DMS114 treated with DMSO at 0.1 percent for 48 hours (cell line): ENCODE measurements around the gene VPS13C.
A peak's percentile ranks its signal among the peaks of the same experiment; 100 is the strongest.
"Not testable (repeated sequence)": the region's sequence is repeated elsewhere in the genome, so short reads cannot be mapped to it uniquely, and the experiment has no call there.

Experiments
- DNase-seq: peaks from one replicate; lab custom pipeline; 2025; ENCODE audit not compliant: unreplicated experiment; lab: John Stamatoyannopoulos, UW

The VPS13C gene

DNA sequence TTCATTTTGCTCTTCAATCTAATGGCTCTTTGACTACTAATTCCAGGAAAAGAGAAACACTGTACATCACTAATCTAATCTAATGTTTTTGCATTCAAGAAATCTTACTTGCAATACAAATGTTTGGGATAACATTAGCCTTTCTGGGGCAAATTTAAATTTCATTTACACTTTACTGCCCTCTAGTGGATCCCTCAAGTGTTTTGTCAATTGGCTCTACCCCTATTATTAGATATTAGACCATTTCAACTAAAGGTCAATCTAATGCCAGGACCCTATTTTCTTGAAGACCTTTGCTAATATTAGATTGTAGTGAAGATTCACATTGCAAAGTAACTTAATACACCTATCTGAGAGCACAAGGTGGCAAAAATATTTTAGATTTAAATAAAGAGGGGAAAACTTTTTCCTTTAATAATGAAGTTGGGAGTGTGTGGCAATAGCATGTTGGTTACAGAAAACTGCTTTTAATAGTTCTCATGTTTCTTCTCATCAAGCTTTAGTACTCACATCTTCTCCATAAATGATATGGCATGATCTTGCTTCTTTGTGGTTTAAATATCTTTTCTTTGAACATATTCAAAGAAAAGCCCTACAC, 11.6 kb upstream of the VPS13C start:
- peak; percentile 42 for DNase-seq

DNA sequence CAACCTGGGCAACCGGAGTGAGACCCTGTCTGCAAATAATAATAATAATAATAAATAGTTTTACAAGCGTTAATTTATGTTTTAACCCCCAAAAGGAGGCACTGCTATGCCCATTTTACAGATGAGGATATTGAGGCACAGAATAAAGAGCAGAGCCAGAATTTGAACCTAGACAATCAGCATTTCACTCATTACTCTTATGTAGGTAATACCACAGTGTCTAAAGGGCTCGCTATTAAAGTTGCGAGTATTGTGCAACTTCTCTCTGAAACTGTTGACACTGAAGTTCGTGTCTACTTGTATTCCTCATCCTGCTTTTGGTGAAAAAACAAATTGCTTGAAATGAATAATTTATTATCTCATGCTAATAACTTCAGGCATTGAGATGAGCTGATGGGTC, 9.3 kb upstream of the VPS13C start:
- no peak for DNase-seq

DNA sequence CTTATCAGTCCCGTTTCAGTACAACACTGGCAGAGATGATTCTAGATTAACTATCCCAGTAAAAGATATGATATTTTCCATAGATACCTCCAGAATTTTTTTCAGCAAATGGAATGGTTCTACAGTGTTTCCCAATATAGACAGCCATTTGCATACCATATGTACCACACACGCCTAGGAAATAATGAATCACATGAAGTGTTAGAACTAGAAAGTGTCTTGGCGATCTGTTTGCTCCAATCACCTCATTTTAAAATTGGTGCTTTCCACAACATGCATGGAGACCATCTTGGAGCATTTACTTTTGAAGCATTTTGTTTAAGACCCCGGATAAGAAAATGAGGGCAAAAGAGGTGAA, 8.5 kb upstream of the VPS13C start:
- peak; percentile 44 for DNase-seq

DNA sequence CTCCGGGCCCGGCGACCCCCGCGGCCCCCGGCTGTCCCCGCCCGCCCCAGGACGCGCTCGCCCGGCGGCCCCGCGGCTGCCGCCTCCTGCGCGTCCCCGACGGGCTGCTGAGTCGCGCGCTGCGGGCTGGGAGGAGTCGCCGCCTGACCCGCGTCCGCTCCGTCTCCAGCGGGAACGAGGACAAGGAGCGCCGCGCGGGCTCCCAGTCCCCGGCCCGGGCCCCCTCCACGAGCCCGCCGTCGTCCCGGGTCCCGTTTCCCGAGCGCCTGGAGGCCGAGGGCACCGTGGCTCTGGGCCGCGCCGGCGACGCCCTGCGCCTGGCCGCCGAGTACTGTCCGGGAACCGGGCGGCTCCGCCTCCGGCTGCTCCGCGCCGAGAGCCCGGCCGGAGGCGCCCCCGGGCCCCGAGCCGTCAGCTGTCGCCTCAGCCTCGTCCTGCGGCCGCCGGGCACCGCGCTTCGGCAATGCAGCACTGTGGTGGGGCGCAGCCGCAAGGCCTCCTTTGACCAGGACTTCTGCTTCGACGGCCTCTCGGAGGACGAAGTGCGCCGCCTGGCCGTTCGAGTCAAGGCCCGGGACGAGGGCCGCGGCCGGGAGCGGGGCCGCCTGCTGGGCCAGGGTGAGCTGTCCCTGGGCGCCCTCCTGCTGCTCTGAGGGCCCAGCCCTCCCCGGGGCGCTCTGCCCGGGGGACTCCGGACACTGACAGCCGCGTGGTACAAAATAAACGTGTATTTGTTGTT, 8.0 kb upstream of the VPS13C start:
- peak; percentile 44 for DNase-seq

DNA sequence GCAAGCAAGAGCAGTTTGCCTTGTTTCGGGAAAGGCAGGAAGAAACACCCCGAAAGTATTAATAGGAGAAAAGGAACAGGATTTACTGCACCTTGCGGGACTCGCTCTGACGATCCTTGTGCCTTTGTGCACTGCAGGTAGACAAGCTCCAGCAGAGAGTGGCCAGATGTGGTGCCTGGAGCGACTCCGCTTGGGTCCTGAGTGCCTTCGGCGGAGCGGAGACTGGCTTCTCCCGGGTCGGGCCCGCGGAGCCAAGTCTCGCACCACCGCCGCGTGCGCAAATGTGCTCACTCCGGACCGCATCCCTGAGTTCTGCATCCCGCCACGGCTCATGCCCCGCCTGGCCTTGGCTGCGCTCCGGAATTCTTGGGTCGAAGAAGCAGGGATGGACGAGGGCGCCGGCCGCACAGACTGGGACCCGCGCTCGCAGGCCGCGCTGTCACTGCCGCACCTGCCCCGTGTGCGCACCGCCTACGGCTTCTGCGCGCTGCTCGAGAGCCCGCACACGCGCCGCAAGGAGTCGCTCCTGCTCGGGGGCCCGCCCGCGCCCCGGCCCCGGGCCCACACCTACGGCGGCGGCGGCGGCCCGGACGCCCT, 7.3 kb upstream of the VPS13C start:
- no peak for DNase-seq

DNA sequence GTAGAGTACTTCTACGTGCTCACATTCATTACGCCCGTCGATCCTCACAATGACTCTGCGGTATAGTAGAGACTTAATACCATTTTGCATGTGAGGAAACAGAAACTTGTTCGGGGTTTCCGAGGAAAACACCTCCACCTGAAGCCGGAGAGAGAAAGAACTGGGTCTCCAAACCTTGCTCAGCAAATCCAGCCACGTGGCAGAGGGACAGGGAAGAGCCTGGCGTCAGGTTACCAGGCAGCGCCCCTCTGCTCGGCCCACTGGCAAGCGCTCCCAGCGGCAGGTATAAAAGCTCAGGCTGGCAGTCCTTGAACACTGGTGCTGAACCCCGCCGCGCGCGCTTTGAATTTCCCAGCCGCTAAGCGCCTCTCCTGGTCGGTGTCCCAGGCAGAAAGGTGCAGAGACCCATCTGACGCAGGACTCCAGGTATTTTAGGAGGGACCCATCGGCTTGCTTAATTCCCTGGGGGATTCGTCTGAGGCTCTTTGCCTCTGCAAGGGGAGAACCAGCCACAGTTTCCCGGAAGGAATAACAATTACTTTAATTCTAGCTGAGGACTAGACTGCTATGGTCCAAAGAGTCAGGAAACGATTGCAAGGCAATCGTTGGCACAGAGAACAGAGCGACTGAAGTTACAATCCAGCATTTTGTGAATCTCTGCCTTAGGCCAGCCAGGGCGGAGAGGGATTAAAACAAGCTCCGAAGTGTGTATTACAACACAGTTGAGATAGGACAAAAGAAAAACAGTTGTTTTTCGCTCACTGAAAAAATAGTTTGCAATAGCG, 6.6 kb upstream of the VPS13C start, which contains the start of gene C2CD4A:
TSS of gene C2CD4A (plus strand) at position 315 of the 785 bp plus-strand sequence. CDS start 637 bp downstream, outside the sequence.
- DNase-seq = no peak

DNA sequence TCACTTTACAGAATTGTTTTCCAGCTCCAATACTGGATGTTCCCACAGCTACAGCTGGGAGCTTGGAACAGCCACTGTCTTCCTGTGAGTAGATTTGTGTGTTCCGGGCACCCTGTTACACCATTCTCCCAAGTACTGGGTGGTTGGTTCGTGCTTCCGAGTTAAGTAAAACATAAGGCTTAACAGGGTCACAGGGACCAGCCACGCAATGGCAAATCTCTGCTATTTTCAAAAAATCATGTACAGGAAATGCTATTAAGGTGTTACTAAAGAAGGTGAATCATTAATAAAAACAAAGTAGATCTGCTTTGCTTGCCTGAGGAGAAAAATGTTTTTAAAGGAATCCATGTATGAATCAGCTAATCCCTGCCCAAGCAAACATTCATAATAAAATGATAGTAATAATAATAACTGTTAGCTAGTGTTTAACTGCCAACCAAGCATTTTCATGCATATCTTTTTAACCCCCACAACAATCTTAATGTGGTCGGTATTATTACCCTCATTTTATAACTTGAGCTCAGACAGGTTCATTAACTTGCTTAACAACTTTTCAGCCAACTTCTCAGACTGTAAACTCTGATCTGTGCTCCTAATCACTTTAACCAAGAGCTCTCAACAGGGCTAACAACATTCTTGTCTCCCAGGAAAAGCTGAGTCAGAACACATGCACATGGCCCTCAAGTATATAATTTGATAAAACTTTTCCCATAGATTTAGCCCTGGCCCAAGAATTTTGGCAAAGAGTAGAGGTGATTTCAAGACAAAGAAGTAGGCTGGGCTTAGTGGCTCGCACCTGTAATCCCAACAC, 3.8 kb upstream of the VPS13C start:
- no peak for DNase-seq

DNA sequence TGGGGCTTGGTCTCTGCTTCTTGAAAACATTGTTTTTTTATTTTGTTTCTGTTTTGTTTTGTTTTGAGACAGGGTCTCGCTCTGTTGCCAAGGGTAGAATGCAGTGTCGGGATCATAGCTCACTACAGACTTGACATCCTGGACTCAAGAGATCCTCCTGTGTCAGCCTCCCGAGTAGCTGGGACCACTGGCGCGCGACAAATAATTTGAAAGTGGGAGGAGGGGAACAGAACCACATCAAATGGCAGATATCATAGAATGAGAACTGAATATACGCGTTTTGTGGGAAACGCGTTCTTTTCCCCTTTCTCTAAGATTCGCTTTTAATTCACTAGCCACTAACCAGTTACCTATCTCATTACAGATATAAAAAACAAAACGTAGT, 641 bp upstream of the VPS13C start:
- no peak for DNase-seq

DNA sequence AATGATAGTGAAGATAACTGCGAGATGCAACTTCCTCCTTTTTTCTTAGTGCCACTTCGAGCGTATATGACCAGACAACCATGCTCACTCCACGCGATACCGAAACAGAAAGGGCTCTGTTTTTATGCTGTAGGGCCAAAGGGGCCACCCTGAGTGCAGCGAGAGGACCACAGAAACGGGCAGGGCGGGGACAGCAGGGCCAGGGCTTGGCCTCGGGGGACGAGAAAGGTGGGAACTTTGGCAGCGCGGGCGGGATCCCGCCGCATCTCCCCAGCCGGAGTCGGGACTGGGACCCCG, 483 bp downstream of the VPS13C start:
- peak; percentile 44 for DNase-seq

DNA sequence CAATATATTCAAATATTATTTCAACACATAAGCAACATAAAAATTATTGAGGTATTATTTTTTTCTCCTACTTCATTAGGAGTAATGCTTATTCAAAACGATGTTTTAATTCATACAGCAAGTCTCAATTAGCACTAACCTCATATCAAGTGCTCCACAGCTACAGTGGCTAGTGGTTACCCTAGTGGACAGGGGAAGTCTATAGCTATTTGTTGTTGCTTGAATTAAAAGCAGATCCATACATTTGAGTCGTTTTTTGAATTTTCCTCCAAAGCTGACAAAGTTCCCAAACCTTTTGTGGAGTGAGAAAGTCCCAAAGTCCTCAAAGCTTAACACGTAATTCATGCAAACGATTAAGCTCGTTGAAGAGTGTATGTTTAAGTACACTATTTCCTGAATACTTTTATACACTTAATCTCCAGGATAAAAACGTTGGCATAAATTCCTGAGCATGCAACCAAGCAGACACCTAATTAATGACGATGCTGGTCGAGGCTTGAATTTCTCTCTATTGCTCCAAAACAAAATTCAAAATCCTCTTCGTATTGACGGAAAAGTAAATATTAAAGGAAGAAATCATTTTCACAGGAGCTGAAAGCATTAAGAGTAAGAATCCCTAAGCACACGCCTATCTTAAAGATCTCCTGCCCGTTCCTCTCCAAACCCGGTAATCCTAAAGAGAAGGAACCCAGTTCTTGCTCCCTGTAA, 985 bp downstream of the VPS13C start:
- DNase-seq = peak; percentile 25

DNA sequence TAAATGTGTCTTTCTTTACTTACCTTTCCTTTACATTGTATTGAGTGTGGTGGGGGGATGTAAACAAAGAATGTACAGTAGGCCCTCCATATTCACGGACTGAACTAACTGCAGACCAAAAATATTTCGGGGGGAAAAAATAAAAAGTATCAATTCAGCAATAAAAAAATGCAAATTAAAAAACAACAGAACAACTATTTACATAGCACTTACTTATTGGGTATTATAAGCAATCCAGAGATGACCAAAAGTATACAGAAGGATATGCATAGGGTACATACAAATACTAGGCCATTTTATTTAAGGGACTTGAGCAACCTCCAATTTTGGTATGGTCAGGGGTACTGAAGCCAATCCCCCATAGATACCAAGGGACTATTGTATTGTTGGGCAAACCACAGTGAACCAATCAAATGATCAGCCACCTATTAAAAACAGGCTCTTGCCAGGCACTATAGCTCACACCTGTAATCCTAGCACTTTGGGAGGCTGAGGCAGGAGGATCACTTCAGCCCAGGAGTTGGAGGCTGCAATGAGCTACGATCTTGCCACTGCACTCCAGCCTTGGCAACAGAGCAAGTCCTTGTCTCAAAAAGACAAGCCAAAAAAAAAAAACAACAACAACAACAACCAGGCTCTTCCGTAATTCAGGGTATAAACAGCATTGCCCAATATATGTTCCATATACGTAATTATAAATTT, 1.8 kb downstream of the VPS13C start:
- no peak for DNase-seq

DNA sequence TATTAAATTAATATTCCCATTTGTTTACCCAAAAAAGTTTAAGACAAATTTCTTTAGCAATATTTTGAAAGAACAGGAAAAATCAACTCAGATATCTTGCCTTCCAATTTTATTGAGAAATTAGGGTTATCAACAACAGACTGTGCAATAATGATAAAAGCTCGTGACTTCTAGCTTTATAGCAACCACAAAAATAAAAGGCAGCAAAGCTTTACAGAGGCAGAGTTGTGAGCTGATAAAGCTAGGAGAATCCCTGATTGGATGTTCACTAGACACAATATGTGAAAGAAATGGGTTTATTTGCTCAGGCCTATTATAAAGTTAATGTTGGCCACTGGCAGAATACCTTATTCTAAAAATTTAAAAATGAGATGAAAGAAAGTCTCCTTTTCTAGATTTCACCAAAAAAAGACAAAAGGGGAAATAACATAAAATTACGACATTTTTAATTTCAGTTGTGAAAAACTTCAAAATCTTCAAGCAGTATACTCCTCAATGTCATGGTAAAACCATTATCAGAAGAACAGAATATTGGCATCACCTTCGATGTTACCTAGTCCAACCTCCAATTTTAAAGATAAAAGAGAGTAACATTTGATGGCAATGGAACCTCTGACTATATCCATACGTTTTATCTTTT, 2.8 kb downstream of the VPS13C start:
- no peak for DNase-seq

DNA sequence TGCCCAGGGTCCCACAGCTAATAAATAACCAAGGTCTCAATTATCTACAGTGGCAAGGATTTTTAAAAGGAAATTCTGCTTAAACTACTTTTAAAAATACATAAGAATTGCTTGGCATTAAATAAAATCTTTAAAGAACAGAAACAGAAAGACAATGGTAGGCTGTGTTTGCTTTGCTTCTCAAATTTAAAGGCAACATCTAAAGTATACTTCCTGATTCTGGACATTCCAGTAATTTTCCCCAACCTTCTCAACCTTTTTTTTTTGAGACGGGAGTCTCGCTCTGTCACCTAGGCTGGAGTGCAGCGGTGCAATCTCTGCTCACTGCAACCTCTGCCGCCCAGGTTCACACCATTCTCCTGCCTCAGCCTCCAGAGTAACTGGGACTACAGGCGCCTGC, 5.3 kb downstream of the VPS13C start:
- no peak for DNase-seq

DNA sequence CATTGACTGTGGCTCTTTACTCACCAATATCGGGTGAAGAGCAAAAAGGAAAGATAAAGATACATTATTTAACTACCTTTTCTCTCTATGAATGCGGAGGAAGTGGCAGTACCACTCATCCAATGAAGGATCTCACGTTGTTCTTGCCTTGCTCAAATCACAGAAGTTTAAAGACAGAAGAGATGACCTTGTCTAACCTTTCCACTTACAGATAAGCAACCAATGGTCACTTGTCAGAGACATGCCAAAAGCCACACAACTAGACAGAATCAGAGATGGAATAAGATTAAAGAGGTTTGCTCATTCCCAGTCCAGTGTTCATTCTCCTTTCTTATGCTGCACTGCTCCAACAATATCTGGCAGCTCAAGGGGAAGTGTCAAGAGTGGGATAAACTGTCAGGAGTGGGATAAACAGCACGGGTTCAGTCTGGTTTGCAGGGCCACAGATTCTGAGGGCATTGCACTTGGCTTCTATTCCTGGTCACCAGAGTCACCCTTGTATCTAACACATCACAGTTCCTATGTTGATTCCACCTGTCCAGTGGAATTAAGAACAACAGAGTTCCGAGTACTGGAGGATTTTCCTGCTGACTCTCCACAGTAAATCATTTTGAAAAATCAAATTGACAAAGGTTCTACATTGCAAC, 6.7 kb downstream of the VPS13C start:
- no peak for DNase-seq

DNA sequence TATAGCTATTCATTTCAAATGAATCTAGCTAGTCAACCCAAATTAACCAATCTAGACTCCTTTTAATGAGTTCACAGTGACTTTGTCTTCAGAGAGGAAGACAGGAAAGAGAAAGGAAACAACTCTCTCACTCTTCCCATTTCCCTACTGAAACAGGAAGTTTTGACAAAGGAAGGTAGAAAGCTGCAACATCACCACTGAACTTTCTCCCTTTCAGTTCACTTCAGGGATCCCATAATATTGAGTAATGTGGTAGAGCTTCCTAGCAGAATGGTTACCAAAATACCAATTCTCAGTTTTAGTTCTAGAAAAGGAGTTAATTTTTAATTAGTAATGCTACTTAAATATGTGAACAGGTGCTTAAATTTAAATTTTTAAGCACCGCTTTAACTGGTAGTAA, 7.5 kb downstream of the VPS13C start:
- DNase-seq = no peak

DNA sequence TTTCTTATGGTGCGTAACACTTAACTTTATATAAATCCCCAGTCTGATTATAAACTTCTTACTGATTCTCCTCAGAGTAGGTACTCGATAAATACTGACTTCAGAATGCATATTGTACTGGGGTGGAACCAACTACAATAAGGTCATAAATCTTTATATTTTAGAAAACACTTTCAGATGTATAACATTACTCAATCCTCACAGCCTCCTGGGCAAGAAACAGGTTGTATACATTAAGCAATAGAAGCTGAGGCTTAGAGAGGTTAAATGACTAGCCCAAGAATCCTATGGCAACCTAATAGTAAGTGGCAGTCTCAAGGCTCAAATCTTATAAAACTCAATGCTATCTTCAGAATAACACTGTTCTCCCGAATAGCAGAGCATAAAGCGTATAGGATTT, 9.1 kb downstream of the VPS13C start:
- no peak for DNase-seq

DNA sequence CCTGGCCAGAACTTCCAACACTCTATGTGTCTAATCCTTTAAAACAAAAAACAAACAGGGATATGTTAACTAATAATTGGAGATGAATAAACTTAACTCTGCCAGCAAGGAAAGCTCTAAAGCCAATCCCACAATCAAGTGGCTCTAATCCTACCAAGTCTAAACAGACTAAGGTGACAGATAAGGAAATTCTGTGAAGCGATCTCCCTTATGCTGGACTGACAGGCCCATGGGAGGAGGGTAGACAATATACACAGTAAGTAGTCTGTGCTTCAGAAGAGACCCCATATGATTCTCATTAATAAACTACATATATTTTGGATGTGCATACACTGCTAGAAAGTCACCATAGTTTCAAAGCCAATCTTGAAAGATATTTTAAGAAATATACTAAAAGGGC, 10.1 kb downstream of the VPS13C start:
- DNase-seq = no peak

DNA sequence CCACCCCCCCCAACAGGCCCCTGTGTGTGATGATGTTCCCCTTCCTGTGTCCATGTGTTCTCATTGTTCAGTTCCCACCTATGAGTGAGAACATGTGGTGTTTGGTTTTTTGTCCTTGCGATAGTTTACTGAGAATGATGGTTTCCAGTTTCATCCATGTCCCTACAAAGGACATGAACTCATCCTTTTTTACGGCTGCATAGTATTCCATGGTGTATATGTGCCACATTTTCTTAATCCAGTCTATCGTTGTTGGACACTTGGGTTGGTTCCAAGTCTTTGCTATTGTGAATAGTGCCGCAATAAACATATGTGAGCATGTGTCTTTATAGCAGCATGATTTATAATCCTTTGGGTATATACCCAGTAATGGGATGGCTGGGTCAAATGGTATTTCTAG, 12.0 kb downstream of the VPS13C start:
- not testable (repeated sequence) for DNase-seq

DNA sequence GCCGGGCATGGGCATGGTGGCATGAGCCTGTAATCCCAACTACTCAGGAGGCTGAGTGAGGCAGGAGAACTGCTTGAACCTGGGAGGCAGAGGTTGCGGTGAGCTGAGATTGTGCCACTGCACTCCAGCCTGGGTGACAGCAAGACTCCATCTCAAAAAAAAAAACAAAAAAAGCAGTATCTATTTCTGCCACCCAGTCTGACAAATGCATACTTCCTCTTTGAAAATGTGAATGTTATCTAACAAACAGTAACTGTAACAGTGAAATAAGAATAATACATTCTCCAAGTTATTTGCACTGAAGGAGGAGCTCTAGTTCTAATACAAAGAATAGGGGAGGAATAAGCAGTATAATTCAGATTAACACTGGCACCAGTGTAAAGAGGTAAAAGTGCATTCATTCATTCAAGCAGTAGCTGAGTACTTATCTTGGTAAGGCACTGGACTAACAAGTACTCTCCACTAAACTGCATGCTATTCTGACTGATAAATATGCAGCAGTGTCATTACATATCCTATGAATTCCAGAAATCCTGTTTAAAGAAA, 12.9 kb downstream of the VPS13C start:
- DNase-seq = no peak
